HepG2 (cell line): Measurements from ENCODE around the gene VARS1. TPM values are rescaled to one million over a fixed set of nuclear protein-coding genes. Genes with fewer than 3 reads are reported as not detected.

ENCODE experiments used
- AFF4 ChIP-seq: sonication (generic); formaldehyde crosslinking; IDR thresholded peaks from 2 replicates; pipeline ENCODE4 v1.4.0; 2020; ENCODE audit warnings: missing genetic modification reagents
- ETV5 ChIP-seq: IDR thresholded peaks from 2 replicates; pipeline ENCODE4 v1.6.1; 2018; ENCODE audit warnings: missing biosample characterization, missing genetic modification reagents, inconsistent platforms, borderline replicate concordance
- HOMEZ ChIP-seq: IDR thresholded peaks from 2 replicates; pipeline ENCODE4 v1.6.1; 2016; ENCODE audit warnings: low read depth
- HOXA5 ChIP-seq: sonication (generic); formaldehyde crosslinking; IDR thresholded peaks from 2 replicates; pipeline ENCODE4 v1.4.0; 2020; ENCODE audit warnings: missing genetic modification reagents
- HOXD1 ChIP-seq: sonication (generic); formaldehyde crosslinking; IDR thresholded peaks from 2 replicates; pipeline ENCODE4 v1.5.0; 2020; ENCODE audit warnings: missing genetic modification reagents
- ISL2 ChIP-seq: sonication (generic); formaldehyde crosslinking; IDR thresholded peaks from 2 replicates; pipeline ENCODE4 v1.5.0; 2020; ENCODE audit warnings: missing genetic modification reagents
- ISX ChIP-seq: sonication (generic); formaldehyde crosslinking; conservative IDR thresholded peaks from 2 replicates; pipeline ENCODE4 v1.5.0; 2020; ENCODE audit warnings: missing genetic modification reagents
- PHF8 ChIP-seq: sonication (generic); formaldehyde crosslinking; IDR thresholded peaks from 2 replicates; pipeline ENCODE4 v1.5.0; 2020; ENCODE audit warnings: missing genetic modification reagents
- SP140L ChIP-seq: sonication (generic); formaldehyde crosslinking; IDR thresholded peaks from 2 replicates; pipeline ENCODE4 v1.4.0; 2020; ENCODE audit warnings: missing genetic modification reagents, borderline replicate concordance
- SP4 ChIP-seq: sonication (generic); formaldehyde crosslinking; IDR thresholded peaks from 2 replicates; pipeline ENCODE4 v1.8.1; 2023; ENCODE audit warnings: mild to moderate bottlenecking, missing genetic modification reagents
- TARDBP ChIP-seq: sonication (generic); formaldehyde crosslinking; IDR thresholded peaks from 2 replicates; pipeline ENCODE4 v1.8.0; 2022; ENCODE audit warnings: mild to moderate bottlenecking, missing genetic modification reagents
- TBP ChIP-seq: sonication (generic); formaldehyde crosslinking; IDR thresholded peaks from 2 replicates; pipeline ENCODE4 v1.5.0; 2020; ENCODE audit warnings: missing genetic modification reagents
- TCF12 ChIP-seq, 2 experiments: fragments of 450-650 bp in 1 of 2; sonication (generic) in 1 of 2; formaldehyde crosslinking in 1 of 2; IDR thresholded peaks; 2 replicates each; pipeline versions ENCODE4 v1.6.1 to v1.8.0; 2017 to 2022; ENCODE audit warnings: antibody characterized with exemption in 1 of 2, mild to moderate bottlenecking in 1 of 2, missing genetic modification reagents in 1 of 2, moderate library complexity in 1 of 2
- TFDP2 ChIP-seq: sonication (generic); formaldehyde crosslinking; IDR thresholded peaks from 2 replicates; pipeline ENCODE4 v1.4.0; 2020; ENCODE audit warnings: missing genetic modification reagents
- U2AF1 ChIP-seq: fragments of 200-400 bp; formaldehyde crosslinking; optimal IDR thresholded peaks from 2 replicates; pipeline ENCODE3; 2017; ENCODE audit warnings: mild to moderate bottlenecking, low read depth, low read length
- UBTF ChIP-seq: sonication (generic); formaldehyde crosslinking; IDR thresholded peaks from 2 replicates; pipeline ENCODE4 v1.4.0; 2020; ENCODE audit warnings: mild to moderate bottlenecking, missing genetic modification reagents
- XBP1 ChIP-seq: sonication (generic); formaldehyde crosslinking; IDR thresholded peaks from 2 replicates; pipeline ENCODE4 v1.5.0; 2020; ENCODE audit warnings: missing genetic modification reagents
- ZHX1 ChIP-seq: sonication (generic); formaldehyde crosslinking; IDR thresholded peaks from 2 replicates; pipeline ENCODE4 v1.8.1; 2022; ENCODE audit warnings: low read depth, mild to moderate bottlenecking, missing genetic modification reagents
- ZNF576 ChIP-seq: sonication (generic); formaldehyde crosslinking; IDR thresholded peaks from 2 replicates; pipeline ENCODE4 v1.4.0; 2020; ENCODE audit warnings: mild to moderate bottlenecking, missing genetic modification reagents
- polyA plus RNA-seq, 8 experiments: library from polyadenylated mRNA; depleted of rRNA in 3 of 8; stranded (reverse) in 7 of 8; unstranded in 1 of 8; fragments of >200 nt; fragmentation: Illumina TruSeq in 4 of 8; extraction: Trizol in 4 of 8; gene quantifications; 2 replicates each; pipeline versions ENCODE4 v1.2.1 to v1.2.3, GENCODE V29; 2011 to 2016; ENCODE audit warnings: low read depth in 4 of 8, missing spikeins in 1 of 8, mixed read lengths in 1 of 8; ENCODE audit not compliant: insufficient read depth in 1 of 8
- total RNA-seq, 5 experiments: library from RNA; depleted of rRNA; stranded (reverse); fragments of >200 nt; fragmentation: Illumina TruSeq; extraction: Trizol; gene quantifications; 2 replicates each; pipeline ENCODE4 v1.2.3, GENCODE V29; 2016; ENCODE audit warnings: low read depth in 1 of 5

The VARS1 gene
- total and polyA plus RNA-seq, 2 of the 13 experiments (the other 11 are each of a cell fraction or from before 2014, with no cell fraction given), result 14.7 to 56.1 TPM

GRCh38 chr6:31778193-31778592 lies 17.4 kb downstream of the VARS1 start (continued):
- no peak for TF ChIP-seq TCF12 (IDR thresholded peaks at IDR 0.05)
- TF ChIP-seq TCF12 (CRISPR knock-in tag; IDR thresholded peaks at IDR 0.05), result no peak
- TF ChIP-seq AFF4 (CRISPR knock-in tag), result no peak
- 0 out of 2 replicates have a peak, but pooled peaks have one; percentile 55 for TF ChIP-seq HOXA5 (CRISPR knock-in tag)
- no peak for TF ChIP-seq ZNF576 (CRISPR knock-in tag)
- TF ChIP-seq ZHX1 (CRISPR knock-in tag), result no peak
- TF ChIP-seq U2AF1, result no peak
- TF ChIP-seq XBP1 (CRISPR knock-in tag), result no peak
- TF ChIP-seq SP140L (CRISPR knock-in tag), result no peak
- TF ChIP-seq HOMEZ, result no peak
- TF ChIP-seq TBP (CRISPR knock-in tag), result no peak
- 0 out of 2 replicates have a peak, but pooled peaks have one; percentile 17 for TF ChIP-seq ISL2 (CRISPR knock-in tag)
- TF ChIP-seq TFDP2 (CRISPR knock-in tag), result no peak
- no peak for TF ChIP-seq HOXD1 (CRISPR knock-in tag)
- TF ChIP-seq PHF8, result no peak
- no peak for TF ChIP-seq ISX (CRISPR knock-in tag)
- TF ChIP-seq SP4 (CRISPR knock-in tag), result no peak
- TF ChIP-seq UBTF, result no peak
- no peak for TF ChIP-seq ETV5 (CRISPR knock-in tag)
- no peak for TF ChIP-seq TARDBP (CRISPR knock-in tag)
